ENCODE measurements around the gene SAGE1.
"Not testable (repeated sequence)": the region's sequence is repeated elsewhere in the genome, so short reads cannot be mapped to it uniquely, and the experiment has no call there.

SAGE1 gene, protein sequence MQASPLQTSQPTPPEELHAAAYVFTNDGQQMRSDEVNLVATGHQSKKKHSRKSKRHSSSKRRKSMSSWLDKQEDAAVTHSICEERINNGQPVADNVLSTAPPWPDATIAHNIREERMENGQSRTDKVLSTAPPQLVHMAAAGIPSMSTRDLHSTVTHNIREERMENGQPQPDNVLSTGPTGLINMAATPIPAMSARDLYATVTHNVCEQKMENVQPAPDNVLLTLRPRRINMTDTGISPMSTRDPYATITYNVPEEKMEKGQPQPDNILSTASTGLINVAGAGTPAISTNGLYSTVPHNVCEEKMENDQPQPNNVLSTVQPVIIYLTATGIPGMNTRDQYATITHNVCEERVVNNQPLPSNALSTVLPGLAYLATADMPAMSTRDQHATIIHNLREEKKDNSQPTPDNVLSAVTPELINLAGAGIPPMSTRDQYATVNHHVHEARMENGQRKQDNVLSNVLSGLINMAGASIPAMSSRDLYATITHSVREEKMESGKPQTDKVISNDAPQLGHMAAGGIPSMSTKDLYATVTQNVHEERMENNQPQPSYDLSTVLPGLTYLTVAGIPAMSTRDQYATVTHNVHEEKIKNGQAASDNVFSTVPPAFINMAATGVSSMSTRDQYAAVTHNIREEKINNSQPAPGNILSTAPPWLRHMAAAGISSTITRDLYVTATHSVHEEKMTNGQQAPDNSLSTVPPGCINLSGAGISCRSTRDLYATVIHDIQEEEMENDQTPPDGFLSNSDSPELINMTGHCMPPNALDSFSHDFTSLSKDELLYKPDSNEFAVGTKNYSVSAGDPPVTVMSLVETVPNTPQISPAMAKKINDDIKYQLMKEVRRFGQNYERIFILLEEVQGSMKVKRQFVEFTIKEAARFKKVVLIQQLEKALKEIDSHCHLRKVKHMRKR

GRCh38 chrX:135893294-135893817 is at the start of gene SAGE1, which contains the start of gene CT45A10:
TSS of gene SAGE1 (plus strand) at chrX:135893716. CDS start at chrX:135896243, 2,527 bp downstream.
TSS of gene CT45A10 (minus strand) at chrX:135893444. CDS start at chrX:135885344, 8,100 bp downstream.
- DNase-seq (ENCODE audit: low read depth) = no peak

DNA sequence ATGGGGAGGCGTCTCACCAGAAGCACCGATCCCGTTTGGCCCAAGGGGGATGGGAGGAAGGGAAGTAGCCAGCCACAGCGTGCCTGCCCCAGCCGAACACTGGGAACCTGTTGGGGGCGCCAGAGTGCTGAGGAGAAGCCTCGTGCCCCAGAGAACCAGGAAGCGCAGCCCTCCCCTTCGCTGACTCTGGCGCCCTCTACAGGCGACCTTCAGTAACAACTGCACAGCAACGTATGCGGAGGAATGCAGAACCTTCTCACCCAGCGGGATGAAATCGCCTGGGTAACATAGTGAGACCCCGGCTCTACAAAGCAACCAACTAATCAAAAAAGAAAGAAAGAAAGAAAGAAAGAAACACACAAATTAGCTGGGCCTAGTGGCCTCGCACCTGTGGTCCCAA is 39.1 kb upstream of the SAGE1 start, which contains the start of gene CT45A8:
Gene CT45A8 (minus strand): TSS at position 101 of the 400 bp plus-strand sequence. CDS start 3,755 bp downstream, outside the sequence.
- DNase-seq (ENCODE audit: low read depth) = not testable (repeated sequence)

DNA sequence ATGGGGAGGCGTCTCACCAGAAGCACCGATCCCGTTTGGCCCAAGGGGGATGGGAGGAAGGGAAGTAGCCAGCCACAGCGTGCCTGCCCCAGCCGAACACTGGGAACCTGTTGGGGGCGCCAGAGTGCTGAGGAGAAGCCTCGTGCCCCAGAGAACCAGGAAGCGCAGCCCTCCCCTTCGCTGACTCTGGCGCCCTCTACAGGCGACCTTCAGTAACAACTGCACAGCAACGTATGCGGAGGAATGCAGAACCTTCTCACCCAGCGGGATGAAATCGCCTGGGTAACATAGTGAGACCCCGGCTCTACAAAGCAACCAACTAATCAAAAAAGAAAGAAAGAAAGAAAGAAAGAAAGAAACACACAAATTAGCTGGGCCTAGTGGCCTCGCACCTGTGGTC is 21.8 kb upstream of the SAGE1 start, which contains the start of gene CT45A9:
Gene CT45A9 (minus strand): TSS at position 101 of the 400 bp plus-strand sequence. CDS start 3,751 bp downstream, outside the sequence.
- not testable (repeated sequence) for DNase-seq (ENCODE audit: low read depth)

DNA sequence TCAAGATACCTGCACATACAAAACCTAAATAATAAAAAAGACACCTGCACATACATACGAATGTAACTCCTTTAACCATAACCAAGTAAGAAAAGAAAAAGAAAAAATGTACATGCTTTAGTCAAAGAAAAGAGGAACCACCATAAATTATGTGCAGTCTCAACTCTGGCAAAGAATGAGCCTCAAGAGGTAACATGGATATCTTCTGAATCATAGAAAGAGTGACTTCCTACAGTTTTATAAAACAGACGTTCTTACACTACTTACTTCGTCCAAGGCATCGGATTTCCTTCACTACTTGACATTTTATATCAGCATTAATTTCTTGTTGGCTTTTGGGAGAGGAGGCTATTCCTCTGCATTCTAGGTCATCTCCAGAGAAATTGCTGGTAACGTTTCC is 10.8 kb upstream of the SAGE1 start:
- DNase-seq (ENCODE audit: low read depth) = not testable (repeated sequence)

DNA sequence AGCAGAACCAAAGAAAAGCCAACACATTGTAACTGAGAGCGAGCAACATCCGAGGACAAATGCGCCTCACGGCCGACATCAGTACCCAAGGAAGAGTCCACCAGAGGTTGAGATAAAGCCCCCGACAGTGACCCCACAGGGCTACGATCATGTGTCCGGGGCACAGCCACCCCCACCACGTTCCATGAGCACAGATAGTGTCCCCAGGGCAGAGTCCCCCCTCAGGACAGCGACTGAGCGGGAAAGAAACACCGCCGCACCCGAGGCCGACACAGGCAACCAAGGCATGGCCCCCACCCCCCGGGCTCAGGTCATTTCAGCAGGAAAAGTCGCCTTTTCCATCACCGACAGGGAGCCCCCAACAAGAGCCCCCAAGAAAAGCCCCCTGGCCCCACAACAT is 5.3 kb upstream of the SAGE1 start:
- DNase-seq (ENCODE audit: low read depth) = not testable (repeated sequence)

DNA sequence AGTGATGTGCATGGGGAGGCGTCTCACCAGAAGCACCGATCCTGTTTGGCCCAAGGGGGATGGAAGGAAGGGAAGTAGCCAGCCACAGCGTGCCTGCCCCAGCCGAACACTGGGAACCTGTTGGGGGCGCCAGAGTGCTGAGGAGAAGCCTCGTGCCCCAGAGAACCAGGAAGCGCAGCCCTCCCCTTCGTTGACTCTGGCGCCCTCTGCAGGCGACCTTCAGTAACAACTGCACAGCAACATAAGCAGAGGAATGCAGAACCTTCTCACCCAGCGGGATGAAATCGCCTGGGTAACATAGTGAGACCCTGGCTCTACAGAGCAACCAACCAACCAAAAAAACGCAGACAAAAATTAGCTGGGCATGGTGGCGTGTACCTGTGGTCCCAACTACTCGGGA is 4.5 kb upstream of the SAGE1 start:
- DNase-seq (ENCODE audit: low read depth) = not testable (repeated sequence)

DNA sequence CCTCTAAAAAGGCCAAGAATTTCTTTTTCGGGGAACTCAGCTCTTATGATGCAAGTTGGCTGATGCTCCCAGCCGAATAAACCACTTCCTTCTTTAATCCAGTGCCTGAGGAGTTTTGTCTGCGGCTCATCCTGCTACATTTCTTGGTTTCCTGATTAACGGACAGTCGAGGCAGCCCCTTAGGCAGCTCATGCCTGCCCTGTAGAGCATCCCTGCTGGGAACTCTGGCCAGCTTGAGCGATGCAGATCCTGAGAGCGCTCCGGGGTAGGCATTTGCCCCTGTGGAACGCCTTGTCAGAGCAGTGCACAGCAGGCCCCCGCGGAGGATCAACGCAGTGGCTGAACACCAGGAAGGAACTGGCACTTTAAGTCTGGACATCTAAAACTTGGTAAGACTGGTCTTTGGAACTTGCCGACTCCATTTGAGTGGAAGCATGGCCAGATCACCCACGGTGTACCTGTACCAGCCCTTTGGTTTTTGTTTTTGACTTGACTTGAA is 3.4 kb upstream of the SAGE1 start:
- DNase-seq (ENCODE audit: low read depth) = no peak

GRCh38 chrX:135892781-135893180 is 735 bp upstream of the SAGE1 start:
- no peak for DNase-seq (ENCODE audit: low read depth)

DNA sequence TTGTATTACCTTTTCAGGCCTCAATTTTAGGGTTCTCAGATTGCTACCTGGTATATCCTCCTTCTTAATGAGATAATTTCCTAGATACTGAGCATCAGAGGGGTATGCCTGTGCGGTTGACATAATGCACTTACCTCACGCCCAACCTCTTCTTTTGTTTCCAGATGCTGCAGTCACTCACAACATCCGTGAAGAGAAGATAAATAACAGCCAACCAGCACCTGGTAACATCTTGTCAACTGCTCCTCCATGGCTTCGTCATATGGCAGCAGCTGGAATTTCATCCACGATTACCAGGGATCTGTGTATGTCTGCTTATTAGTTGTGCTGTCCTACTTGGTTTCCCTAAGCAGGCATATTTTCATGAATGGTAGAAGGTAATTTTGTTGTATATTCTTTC is 16.7 kb downstream of the SAGE1 start:
- no peak for DNase-seq (ENCODE audit: low read depth)

GRCh38 chrX:135914404-135914803 is 20.9 kb downstream of the SAGE1 start:
- no peak for DNase-seq (ENCODE audit: low read depth)

DNA sequence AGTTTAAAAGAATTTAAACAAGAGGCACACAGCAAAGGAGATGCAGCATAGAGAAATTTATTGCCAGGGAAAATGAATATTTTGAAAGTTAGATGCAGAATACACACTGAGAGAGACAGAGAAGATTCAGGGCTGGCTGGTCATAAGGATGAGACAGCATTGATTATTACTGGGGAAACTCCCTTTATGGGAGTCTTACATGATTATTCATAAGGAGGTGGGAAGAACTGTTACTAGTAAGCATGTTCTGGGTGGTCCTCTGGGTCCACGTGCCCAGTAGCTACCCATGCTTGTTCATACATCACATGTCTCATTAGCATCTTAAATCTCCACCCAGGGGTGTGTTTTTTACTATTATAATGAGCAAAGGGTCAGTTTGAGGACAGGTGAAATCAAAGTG is 27.0 kb downstream of the SAGE1 start:
- not testable (repeated sequence) for DNase-seq (ENCODE audit: low read depth)

- DNase-seq (ENCODE audit: low read depth) = no peak
Measured at GRCh38 chrX:135923353-135923752, 29.8 kb downstream of the SAGE1 start.

- no peak for DNase-seq (ENCODE audit: low read depth)
Measured at GRCh38 chrX:135927897-135928296, 34.4 kb downstream of the SAGE1 start.

GRCh38 chrX:135931644-135932487 is 38.4 kb downstream of the SAGE1 start:
- no peak for DNase-seq (ENCODE audit: low read depth)

DNA sequence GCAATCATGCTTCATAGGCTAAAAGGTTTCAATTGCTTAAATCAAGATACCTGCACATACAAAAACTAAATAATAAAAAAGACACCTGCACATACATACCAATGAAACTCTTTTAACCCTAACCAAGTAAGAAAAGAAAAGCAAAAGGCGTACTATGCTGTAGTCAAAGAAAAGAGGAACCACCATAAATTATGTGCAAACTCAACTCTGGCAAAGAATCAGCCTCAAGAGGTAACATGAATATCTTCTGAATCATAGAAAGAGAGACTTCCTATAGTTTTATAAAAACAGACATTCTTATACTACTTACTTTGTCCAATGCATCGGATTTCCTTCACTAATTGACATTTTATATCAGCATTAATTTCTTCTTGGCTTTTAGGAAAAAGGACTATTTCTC is 51.0 kb downstream of the SAGE1 start:
- DNase-seq (ENCODE audit: low read depth) = no peak

- DNase-seq (ENCODE audit: low read depth) = no peak
Measured at GRCh38 chrX:135951291-135951690, 57.8 kb downstream of the SAGE1 start.
